ENCODE measurements around the gene HOXB8. TPM values are rescaled to one million over a fixed set of nuclear protein-coding genes. Genes with fewer than 3 reads are reported as not detected.
A peak's percentile ranks its signal among the peaks of the same experiment; 100 is the strongest.

HOXB8 gene
- total and polyA plus RNA-seq, 2 donors (not counting 3 experiments of a cell fraction or from before 2014, with no cell fraction given) = 1.7 to 2.4 TPM

DNA sequence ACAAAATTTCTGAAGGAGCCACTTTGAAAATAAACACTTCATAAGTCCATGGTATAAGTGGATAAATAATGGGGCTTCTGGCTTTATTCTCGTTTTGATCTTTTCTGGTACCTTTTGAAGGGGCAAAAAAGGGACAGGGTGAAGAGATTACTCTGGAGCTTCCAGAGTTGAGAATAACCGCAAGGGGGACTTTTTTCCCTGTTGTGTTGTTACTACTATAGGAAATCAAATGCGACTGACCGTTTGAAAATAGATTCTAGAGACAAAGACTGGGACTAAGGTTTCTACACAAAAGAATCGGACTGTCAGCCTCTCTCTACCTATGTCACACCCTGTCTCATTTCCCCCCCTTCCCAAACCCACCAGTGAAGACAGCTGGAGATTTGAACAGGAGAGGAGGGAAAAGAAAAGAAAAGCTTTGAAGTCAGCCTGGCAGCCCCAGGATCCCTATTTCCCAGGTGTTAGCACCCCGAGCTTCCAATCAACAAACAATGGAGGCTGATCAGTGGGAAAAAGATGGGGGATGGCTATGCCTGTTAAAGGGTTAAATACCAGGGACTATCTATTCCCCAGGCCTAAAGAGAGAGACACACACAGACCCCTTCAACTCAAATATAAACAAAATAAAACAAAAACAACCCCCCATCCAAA lies 45.3 kb downstream of the HOXB8 start:
- H3K4me1 ChIP-seq (ENCODE audit: control insufficient read depth, extremely low read depth, insufficient read depth, low read length) = peaks cover 88% of the 10 kb centered on the region
- H3K9me1 ChIP-seq (replicated peaks; ENCODE audit: control insufficient read depth, extremely low read depth, insufficient read depth, low read length) = no peaks in the 10 kb centered on the region

More for the DNA sequence above, 45.3 kb downstream of the HOXB8 start:
- TF ChIP-seq, protein P1, sequence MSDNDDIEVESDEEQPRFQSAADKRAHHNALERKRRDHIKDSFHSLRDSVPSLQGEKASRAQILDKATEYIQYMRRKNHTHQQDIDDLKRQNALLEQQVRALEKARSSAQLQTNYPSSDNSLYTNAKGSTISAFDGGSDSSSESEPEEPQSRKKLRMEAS (IDR thresholded peaks at IDR 0.05; ENCODE audit: insufficient read depth, insufficient read length) = no peak
- TF ChIP-seq, protein P2, sequence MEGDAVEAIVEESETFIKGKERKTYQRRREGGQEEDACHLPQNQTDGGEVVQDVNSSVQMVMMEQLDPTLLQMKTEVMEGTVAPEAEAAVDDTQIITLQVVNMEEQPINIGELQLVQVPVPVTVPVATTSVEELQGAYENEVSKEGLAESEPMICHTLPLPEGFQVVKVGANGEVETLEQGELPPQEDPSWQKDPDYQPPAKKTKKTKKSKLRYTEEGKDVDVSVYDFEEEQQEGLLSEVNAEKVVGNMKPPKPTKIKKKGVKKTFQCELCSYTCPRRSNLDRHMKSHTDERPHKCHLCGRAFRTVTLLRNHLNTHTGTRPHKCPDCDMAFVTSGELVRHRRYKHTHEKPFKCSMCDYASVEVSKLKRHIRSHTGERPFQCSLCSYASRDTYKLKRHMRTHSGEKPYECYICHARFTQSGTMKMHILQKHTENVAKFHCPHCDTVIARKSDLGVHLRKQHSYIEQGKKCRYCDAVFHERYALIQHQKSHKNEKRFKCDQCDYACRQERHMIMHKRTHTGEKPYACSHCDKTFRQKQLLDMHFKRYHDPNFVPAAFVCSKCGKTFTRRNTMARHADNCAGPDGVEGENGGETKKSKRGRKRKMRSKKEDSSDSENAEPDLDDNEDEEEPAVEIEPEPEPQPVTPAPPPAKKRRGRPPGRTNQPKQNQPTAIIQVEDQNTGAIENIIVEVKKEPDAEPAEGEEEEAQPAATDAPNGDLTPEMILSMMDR (IDR thresholded peaks at IDR 0.05; ENCODE audit: extremely low read depth in 1 of 2, insufficient read depth in 1 of 2, low read depth in 1 of 2, low read length in 2 of 2) = peak; percentile 8 to 22
- TF ChIP-seq MYC (IDR thresholded peaks at IDR 0.05; ENCODE audit: low read depth, low read length) (no peak), JUN (IDR thresholded peaks at IDR 0.05; ENCODE audit: borderline replicate concordance, insufficient read depth, insufficient read length, low read depth) (no peak)
- Histone ChIP-seq H2AFZ (ENCODE audit: low read depth, low read length) (no peak overlapping the region), H4K20me1 (replicated peaks; ENCODE audit: control insufficient read depth, extremely low read depth, insufficient read depth, low read length) (no peaks in the 10 kb centered on the region), H3K4me3 (replicated peaks in 1 of 3; ENCODE audit: insufficient read depth in 1 of 3, low read depth in 1 of 3, low read length in 3 of 3) (peak overlapping the region in 1 of 3 experiments; percentile 53), H3K36me3 (ENCODE audit: control insufficient read depth in 2 of 2, extremely low read depth in 1 of 2, insufficient read depth in 2 of 2, low read length in 2 of 2) (peaks cover 0 to 2% of the 10 kb centered on the region in 2 experiments), H3K27ac (ENCODE audit: insufficient read depth, low read depth, low read length) (peak overlapping the region; percentile 68), H3K9ac (replicated peaks; ENCODE audit: extremely low read depth, insufficient read depth, low read length) (peak overlapping the region; percentile 60), H3K79me2 (ENCODE audit: control insufficient read depth, insufficient read depth, low read length) (peaks cover 99% of the 10 kb centered on the region), H3K4me2 (ENCODE audit: insufficient read depth, low read length) (peak overlapping the region; percentile 80), H3K9me3 (replicated peaks; ENCODE audit: control insufficient read depth, insufficient read depth, low read length) (no peaks in the 10 kb centered on the region), H3K27me3 (ENCODE audit: control insufficient read depth in 2 of 2, insufficient read depth in 2 of 2, low read length in 2 of 2) (no peaks in the 10 kb centered on the region)
- ChIA-PET POLR2A (interaction anchor here (1.0 kb wide), 1 partner anchor 40 kb away, joined by 3 read pairs; no protein-coding TSS in a partner anchor), CTCF (interaction anchor here (0.6 to 6.1 kb wide), 11 partner anchors 8 to 261 kb away, joined by 3 to 28 read pairs (median 3); partner anchors contain the start of gene HOXB4)
- dilution Hi-C loops (cut with MboI; ENCODE audit: extremely low pct_ligation_motif_present, low sequenced_read_pairs) = no loop called here
- no TSS peak for BruUV-seq (replicated peaks)
- intact Hi-C loops (cut with micrococcal nuclease) = loop anchor here (2.0 kb wide), 2 partner anchors 13 to 25 kb away; partner anchors contain the start of gene HOXB2
- FAIRE-seq (peak; percentile 76), DNase-seq (ENCODE audit: low read depth, low spot score) (peak; percentile 60)
